ENCODE results near the gene PRKAG3.

The PRKAG3 gene

GRCh38 chr2:218819093-218819492 lies 12.5 kb downstream of the PRKAG3 start:
- no peak for TF ChIP-seq FOXP2 (optimal IDR thresholded peaks at IDR 0.05; ENCODE audit: control extremely low read depth, extremely low read length, insufficient read depth)
- TF ChIP-seq EZH2 (IDR thresholded peaks at IDR 0.05): no peak
- no peak for TF ChIP-seq POLR2AphosphoS5 (IDR thresholded peaks at IDR 0.05; ENCODE audit: borderline replicate concordance, low read depth, low read length)
- H3K9ac ChIP-seq (ENCODE audit: insufficient read length): no peak overlapping the region

DNA sequence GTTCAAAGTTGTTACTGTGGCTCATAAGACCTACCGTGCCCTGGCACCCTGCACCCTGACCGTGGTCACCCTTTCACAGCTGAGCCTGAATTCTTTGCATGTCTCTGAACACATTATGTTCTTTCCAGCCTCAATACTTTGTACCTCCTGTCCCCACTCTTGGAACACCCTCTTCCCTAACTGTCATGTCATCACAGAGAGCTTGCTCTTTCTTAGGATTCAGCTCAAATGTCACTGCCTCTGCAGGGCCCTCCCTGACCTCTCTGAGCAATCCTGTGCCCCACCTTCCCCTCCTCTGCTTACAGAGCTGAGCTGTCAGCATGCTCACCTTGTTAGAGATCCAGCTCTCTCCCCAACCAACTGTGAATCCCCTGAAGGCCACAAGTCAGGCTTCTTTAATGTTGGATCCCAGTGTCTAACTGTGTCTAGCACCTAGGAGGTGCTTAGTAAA lies 15.0 kb downstream of the PRKAG3 start:
- no peaks in the 10 kb centered on the region for H3K36me3 ChIP-seq (ENCODE audit: insufficient read depth, low read length)
- H3K9ac ChIP-seq (ENCODE audit: insufficient read length): no peak overlapping the region
- no peak for TF ChIP-seq POLR2AphosphoS5 (IDR thresholded peaks at IDR 0.05; ENCODE audit: borderline replicate concordance, low read depth, low read length)
- TF ChIP-seq EZH2 (IDR thresholded peaks at IDR 0.05): no peak
- no peak for TF ChIP-seq FOXP2 (optimal IDR thresholded peaks at IDR 0.05; ENCODE audit: control extremely low read depth, extremely low read length, insufficient read depth)
- DNase-seq (ENCODE audit: low read depth, low spot score): no peak
- H3K4me3 ChIP-seq: no peak overlapping the region
- no peak overlapping the region for H3K27ac ChIP-seq
- H3K9me3 ChIP-seq (ENCODE audit: low read depth, low read length): no peaks in the 10 kb centered on the region

More at GRCh38 chr2:218819093-218819492, 12.5 kb downstream of the PRKAG3 start:
- Histone ChIP-seq H3K4me3 (no peak overlapping the region), H3K9me3 (ENCODE audit: low read depth, low read length) (no peaks in the 10 kb centered on the region), H3K27ac (no peak overlapping the region), H3K36me3 (ENCODE audit: insufficient read depth, low read length) (no peaks in the 10 kb centered on the region)
- no peak for DNase-seq (ENCODE audit: low read depth, low spot score)

DNA sequence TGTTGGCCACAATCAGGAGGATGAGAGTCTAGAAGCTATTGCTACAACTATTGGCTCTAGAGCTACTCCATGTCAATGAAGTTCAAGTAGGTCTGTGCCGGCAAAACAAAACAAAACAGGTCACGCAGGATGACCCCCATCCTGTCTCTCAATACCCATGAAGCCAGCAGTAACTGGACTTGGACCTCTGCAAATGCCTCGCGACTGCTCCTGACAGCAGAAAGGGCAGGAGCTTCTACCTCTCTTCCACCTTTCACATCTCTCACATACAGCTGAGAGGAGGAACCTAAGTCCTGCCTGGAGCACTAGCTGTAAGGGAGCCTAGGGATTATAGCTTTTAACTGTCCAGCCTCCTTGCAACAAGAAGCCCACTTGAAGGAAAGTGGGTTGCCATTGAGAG lies 16.0 kb downstream of the PRKAG3 start:
- no peak overlapping the region for H3K4me3 ChIP-seq
- no peak for DNase-seq (ENCODE audit: low read depth, low spot score)
- no peak overlapping the region for H3K9ac ChIP-seq (ENCODE audit: insufficient read length)
- H3K27ac ChIP-seq: no peak overlapping the region
- TF ChIP-seq POLR2AphosphoS5 (IDR thresholded peaks at IDR 0.05; ENCODE audit: borderline replicate concordance, low read depth, low read length): no peak
- TF ChIP-seq FOXP2 (optimal IDR thresholded peaks at IDR 0.05; ENCODE audit: control extremely low read depth, extremely low read length, insufficient read depth): no peak
- no peaks in the 10 kb centered on the region for H3K36me3 ChIP-seq (ENCODE audit: insufficient read depth, low read length)
- no peaks in the 10 kb centered on the region for H3K9me3 ChIP-seq (ENCODE audit: low read depth, low read length)

GRCh38 chr2:218815244-218815637 lies 16.4 kb downstream of the PRKAG3 start:
- no peak for DNase-seq (ENCODE audit: low read depth, low spot score)
- Histone ChIP-seq H3K36me3 (ENCODE audit: insufficient read depth, low read length) (no peaks in the 10 kb centered on the region), H3K9ac (ENCODE audit: insufficient read length) (no peak overlapping the region), H3K27ac (no peak overlapping the region), H3K9me3 (ENCODE audit: low read depth, low read length) (no peaks in the 10 kb centered on the region), H3K4me3 (no peak overlapping the region)
- TF ChIP-seq FOXP2 (optimal IDR thresholded peaks at IDR 0.05; ENCODE audit: control extremely low read depth, extremely low read length, insufficient read depth) (no peak), POLR2AphosphoS5 (IDR thresholded peaks at IDR 0.05; ENCODE audit: borderline replicate concordance, low read depth, low read length) (no peak), EZH2 (IDR thresholded peaks at IDR 0.05) (no peak)

DNA sequence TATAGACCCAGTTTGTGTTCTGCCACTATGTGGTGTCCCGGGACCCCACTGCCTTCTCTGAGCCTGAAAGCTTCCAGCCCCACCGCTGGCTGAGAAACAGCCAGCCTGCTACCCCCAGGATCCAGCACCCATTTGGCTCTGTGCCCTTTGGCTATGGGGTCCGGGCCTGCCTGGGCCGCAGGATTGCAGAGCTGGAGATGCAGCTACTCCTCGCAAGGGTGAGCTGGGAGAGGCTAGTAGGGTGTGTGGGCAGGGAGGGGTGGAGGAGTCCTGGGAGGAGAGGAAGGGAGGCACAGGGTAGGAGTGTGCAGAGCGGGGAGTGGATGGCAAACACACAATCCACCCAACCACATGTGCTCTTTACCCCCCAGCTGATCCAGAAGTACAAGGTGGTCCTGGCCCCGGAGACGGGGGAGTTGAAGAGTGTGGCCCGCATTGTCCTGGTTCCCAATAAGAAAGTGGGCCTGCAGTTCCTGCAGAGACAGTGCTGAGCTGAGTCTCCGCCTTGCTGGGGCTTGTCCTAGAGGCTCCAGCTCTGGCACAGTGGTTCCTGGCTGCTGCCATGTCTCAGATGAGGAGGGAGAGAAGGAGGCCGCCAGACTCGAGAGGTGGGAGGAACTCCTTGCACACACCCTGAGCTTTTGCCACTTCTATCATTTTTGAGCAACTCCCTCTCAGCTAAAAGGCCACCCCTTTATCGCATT lies 16.9 kb downstream of the PRKAG3 start:
- no peaks in the 10 kb centered on the region for H3K36me3 ChIP-seq (ENCODE audit: insufficient read depth, low read length)
- no peaks in the 10 kb centered on the region for H3K9me3 ChIP-seq (ENCODE audit: low read depth, low read length)
- no peak overlapping the region for H3K9ac ChIP-seq (ENCODE audit: insufficient read length)
- no peak overlapping the region for H3K27ac ChIP-seq
- DNase-seq (ENCODE audit: low read depth, low spot score): no peak
- TF ChIP-seq EZH2 (IDR thresholded peaks at IDR 0.05) (no peak), POLR2AphosphoS5 (IDR thresholded peaks at IDR 0.05; ENCODE audit: borderline replicate concordance, low read depth, low read length) (no peak), FOXP2 (optimal IDR thresholded peaks at IDR 0.05; ENCODE audit: control extremely low read depth, extremely low read length, insufficient read depth) (no peak)
- no peak overlapping the region for H3K4me3 ChIP-seq

- H3K9ac ChIP-seq (ENCODE audit: insufficient read length): no peak overlapping the region
- no peak for TF ChIP-seq FOXP2 (optimal IDR thresholded peaks at IDR 0.05; ENCODE audit: control extremely low read depth, extremely low read length, insufficient read depth)
- TF ChIP-seq EZH2 (IDR thresholded peaks at IDR 0.05): no peak
- no peak for TF ChIP-seq POLR2AphosphoS5 (IDR thresholded peaks at IDR 0.05; ENCODE audit: borderline replicate concordance, low read depth, low read length)
- H3K27ac ChIP-seq: no peak overlapping the region
- no peak overlapping the region for H3K4me3 ChIP-seq
- DNase-seq (ENCODE audit: low read depth, low spot score): no peak
- H3K36me3 ChIP-seq (ENCODE audit: insufficient read depth, low read length): no peaks in the 10 kb centered on the region
- H3K9me3 ChIP-seq (ENCODE audit: low read depth, low read length): no peaks in the 10 kb centered on the region
These were observed 17.7 kb downstream of the PRKAG3 start for GRCh38 chr2:218813771-218814460.

- H3K4me3 ChIP-seq: no peak overlapping the region
- no peaks in the 10 kb centered on the region for H3K36me3 ChIP-seq (ENCODE audit: insufficient read depth, low read length)
- no peaks in the 10 kb centered on the region for H3K9me3 ChIP-seq (ENCODE audit: low read depth, low read length)
- H3K9ac ChIP-seq (ENCODE audit: insufficient read length): no peak overlapping the region
- DNase-seq (ENCODE audit: low read depth, low spot score): no peak
- H3K27ac ChIP-seq: no peak overlapping the region
- TF ChIP-seq EZH2 (IDR thresholded peaks at IDR 0.05) (no peak), POLR2AphosphoS5 (IDR thresholded peaks at IDR 0.05; ENCODE audit: borderline replicate concordance, low read depth, low read length) (no peak)
These were observed 18.7 kb downstream of the PRKAG3 start for GRCh38 chr2:218812861-218813260.

GRCh38 chr2:218812096-218812815 lies 19.3 kb downstream of the PRKAG3 start:
- H3K27ac ChIP-seq: no peak overlapping the region
- H3K36me3 ChIP-seq (ENCODE audit: insufficient read depth, low read length): no peaks in the 10 kb centered on the region
- no peak overlapping the region for H3K4me3 ChIP-seq
- H3K9ac ChIP-seq (ENCODE audit: insufficient read length): no peak overlapping the region
- TF ChIP-seq EZH2 (IDR thresholded peaks at IDR 0.05) (no peak), POLR2AphosphoS5 (IDR thresholded peaks at IDR 0.05; ENCODE audit: borderline replicate concordance, low read depth, low read length) (no peak), FOXP2 (optimal IDR thresholded peaks at IDR 0.05; ENCODE audit: control extremely low read depth, extremely low read length, insufficient read depth) (no peak)
- no peak for DNase-seq (ENCODE audit: low read depth, low spot score)
- no peaks in the 10 kb centered on the region for H3K9me3 ChIP-seq (ENCODE audit: low read depth, low read length)
